Neural progenitor cell (in vitro differentiated cells): ENCODE measurements around the gene MS4A1. TPM values are rescaled to one million over a fixed set of nuclear protein-coding genes. Genes with fewer than 3 reads are reported as not detected.

Source experiments
- DNase-seq: peaks from one replicate; pipeline ENCODE4 v3.0.0-alpha.2; 2016; ENCODE audit warnings: low spot score
- H2AFZ ChIP-seq: fragments of 200-600 bp; sonication (generic); replicated peaks from 2 replicates; pipeline ENCODE4 v1.6.1; 2016; ENCODE audit warnings: antibody characterized with exemption
- H3F3A ChIP-seq: fragments of 200-600 bp; sonication (generic); 2 replicates; pipeline ENCODE4 v1.6.1; 2016; ENCODE audit warnings: antibody characterized with exemption, low read depth
- H3K27ac ChIP-seq: fragments of 200-600 bp; sonication (generic); 2 replicates; pipeline ENCODE4 v1.5.1; 2016; ENCODE audit warnings: mild to moderate bottlenecking
- H3K27me3 ChIP-seq: fragments of 200-600 bp; sonication (generic); 2 replicates; pipeline ENCODE4 v1.6.1; 2016; ENCODE audit warnings: mild to moderate bottlenecking, moderate library complexity
- H3K36me3 ChIP-seq: fragments of 200-600 bp; sonication (generic); 2 replicates; pipeline ENCODE4 v1.5.1; 2016
- H3K4me1 ChIP-seq: fragments of 200-600 bp; sonication (generic); 2 replicates; pipeline ENCODE4 v1.6.1; 2016; ENCODE audit warnings: mixed run types
- H3K4me2 ChIP-seq: fragments of 200-600 bp; sonication (generic); 2 replicates; pipeline ENCODE4 v1.6.1; 2016
- H3K4me3 ChIP-seq: fragments of 200-600 bp; sonication (generic); 2 replicates; pipeline ENCODE4 v1.5.1; 2016
- H3K79me2 ChIP-seq: fragments of 200-600 bp; sonication (generic); 2 replicates; pipeline ENCODE4 v1.6.1; 2016; ENCODE audit warnings: low read depth
- H3K9ac ChIP-seq: fragments of 200-600 bp; sonication (generic); 2 replicates; pipeline ENCODE4 v1.6.1; 2016
- H3K9me3 ChIP-seq: fragments of 200-600 bp; sonication (generic); 2 replicates; pipeline ENCODE4 v1.5.1; 2016; ENCODE audit warnings: low read depth
- H4K20me1 ChIP-seq: fragments of 200-600 bp; sonication (generic); 2 replicates; pipeline ENCODE4 v1.6.1; 2016; ENCODE audit warnings: low read depth
- H3K27ac Mint-ChIP-seq: 3 replicates; pipeline ENCODE4 v1.8.0; 2021; ENCODE audit warnings: mixed read lengths
- H3K27me3 Mint-ChIP-seq: 2 replicates; pipeline ENCODE4 v1.8.0; 2022; ENCODE audit warnings: low read depth, mild to moderate bottlenecking, inconsistent platforms, moderate library complexity, mixed read lengths; ENCODE audit not compliant: insufficient read depth
- H3K36me3 Mint-ChIP-seq: 3 replicates; pipeline ENCODE4 v1.8.0; 2021; ENCODE audit warnings: mixed read lengths
- H3K4me1 Mint-ChIP-seq: 3 replicates; pipeline ENCODE4 v1.8.0; 2021; ENCODE audit warnings: mixed read lengths
- H3K4me3 Mint-ChIP-seq: 3 replicates; pipeline ENCODE4 v1.8.0; 2021; ENCODE audit warnings: mild to moderate bottlenecking, moderate library complexity, mixed read lengths
- H3K9me3 Mint-ChIP-seq: 3 replicates; pipeline ENCODE4 v1.8.0; 2020; ENCODE audit warnings: mixed read lengths
- EZH2 ChIP-seq: fragments of 200-600 bp; sonication (generic); IDR thresholded peaks from 2 replicates; pipeline ENCODE4 v1.6.1; 2017; ENCODE audit warnings: antibody characterized with exemption, mild to moderate bottlenecking, moderate library complexity
- EZH2phosphoT487 ChIP-seq: fragments of 200-600 bp; sonication (generic); IDR thresholded peaks from 2 replicates; pipeline ENCODE4 v1.6.1; 2017; ENCODE audit warnings: antibody characterized with exemption
- total RNA-seq: library from RNA; depleted of rRNA; stranded (reverse); fragments of >200 nt; gene quantifications from 2 replicates; pipeline ENCODE4 v1.2.3, GENCODE V29; 2015; ENCODE audit warnings: low replicate concordance
- TF ChIP-seq, protein P1 (sequence below): fragments of 200-600 bp; sonication (generic); IDR thresholded peaks from 2 replicates; pipeline ENCODE4 v1.5.1; 2017; ENCODE audit warnings: antibody characterized with exemption, mild to moderate bottlenecking

MS4A1 gene
- total RNA-seq, 1 donor from 2014 or later: not detected

- H3K9me3 Mint-ChIP-seq: peaks cover 7% of the 10 kb centered on the region
- DNase-seq: no peak
- no peak overlapping the region for H3K27ac ChIP-seq
- H3K4me1 ChIP-seq: no peaks in the 10 kb centered on the region
- H3K36me3 Mint-ChIP-seq: no peaks in the 10 kb centered on the region
- H4K20me1 ChIP-seq: no peaks in the 10 kb centered on the region
- TF ChIP-seq EZH2: no peak
- TF ChIP-seq, protein P1, sequence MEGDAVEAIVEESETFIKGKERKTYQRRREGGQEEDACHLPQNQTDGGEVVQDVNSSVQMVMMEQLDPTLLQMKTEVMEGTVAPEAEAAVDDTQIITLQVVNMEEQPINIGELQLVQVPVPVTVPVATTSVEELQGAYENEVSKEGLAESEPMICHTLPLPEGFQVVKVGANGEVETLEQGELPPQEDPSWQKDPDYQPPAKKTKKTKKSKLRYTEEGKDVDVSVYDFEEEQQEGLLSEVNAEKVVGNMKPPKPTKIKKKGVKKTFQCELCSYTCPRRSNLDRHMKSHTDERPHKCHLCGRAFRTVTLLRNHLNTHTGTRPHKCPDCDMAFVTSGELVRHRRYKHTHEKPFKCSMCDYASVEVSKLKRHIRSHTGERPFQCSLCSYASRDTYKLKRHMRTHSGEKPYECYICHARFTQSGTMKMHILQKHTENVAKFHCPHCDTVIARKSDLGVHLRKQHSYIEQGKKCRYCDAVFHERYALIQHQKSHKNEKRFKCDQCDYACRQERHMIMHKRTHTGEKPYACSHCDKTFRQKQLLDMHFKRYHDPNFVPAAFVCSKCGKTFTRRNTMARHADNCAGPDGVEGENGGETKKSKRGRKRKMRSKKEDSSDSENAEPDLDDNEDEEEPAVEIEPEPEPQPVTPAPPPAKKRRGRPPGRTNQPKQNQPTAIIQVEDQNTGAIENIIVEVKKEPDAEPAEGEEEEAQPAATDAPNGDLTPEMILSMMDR: no peak
- no peak for TF ChIP-seq EZH2phosphoT487
- H3K4me1 Mint-ChIP-seq: no peaks in the 10 kb centered on the region
- H3K4me3 Mint-ChIP-seq: no peak overlapping the region
- H3K9me3 ChIP-seq: no peaks in the 10 kb centered on the region
- H3K27me3 Mint-ChIP-seq: no peaks in the 10 kb centered on the region
- no peak overlapping the region for H3K27ac Mint-ChIP-seq
- no peak overlapping the region for H3K4me3 ChIP-seq
- H3K4me2 ChIP-seq: no peak overlapping the region
- H3K9ac ChIP-seq: no peak overlapping the region
- no peaks in the 10 kb centered on the region for H3K36me3 ChIP-seq
- H3F3A ChIP-seq: no peaks in the 10 kb centered on the region
- no peak overlapping the region for H2AFZ ChIP-seq
- H3K79me2 ChIP-seq: no peaks in the 10 kb centered on the region
- H3K27me3 ChIP-seq: no peaks in the 10 kb centered on the region
Observed at GRCh38 chr11:60454212-60454611, 1.4 kb upstream of the MS4A1 start.

- Histone ChIP-seq H3F3A (no peaks in the 10 kb centered on the region), H3K27ac (no peak overlapping the region), H4K20me1 (no peaks in the 10 kb centered on the region), H3K27me3 (no peaks in the 10 kb centered on the region), H2AFZ (no peak overlapping the region), H3K9me3 (no peaks in the 10 kb centered on the region), H3K4me3 (no peak overlapping the region), H3K4me2 (no peak overlapping the region), H3K79me2 (no peaks in the 10 kb centered on the region), H3K4me1 (no peaks in the 10 kb centered on the region), H3K9ac (no peak overlapping the region), H3K36me3 (no peaks in the 10 kb centered on the region)
- Mint-ChIP-seq H3K27ac (no peak overlapping the region), H3K4me1 (no peaks in the 10 kb centered on the region), H3K4me3 (no peak overlapping the region), H3K9me3 (no peaks in the 10 kb centered on the region), H3K27me3 (no peaks in the 10 kb centered on the region), H3K36me3 (no peaks in the 10 kb centered on the region)
- TF ChIP-seq EZH2phosphoT487: no peak
- no peak for TF ChIP-seq EZH2
- DNase-seq: no peak
Observed at GRCh38 chr11:60457576-60457975, 1.9 kb downstream of the MS4A1 start.

- no peak overlapping the region for H3K4me2 ChIP-seq
- Mint-ChIP-seq H3K4me1 (no peaks in the 10 kb centered on the region), H3K4me3 (no peak overlapping the region), H3K9me3 (no peaks in the 10 kb centered on the region), H3K27me3 (no peaks in the 10 kb centered on the region), H3K36me3 (no peaks in the 10 kb centered on the region), H3K27ac (no peak overlapping the region)
- H3K79me2 ChIP-seq: no peaks in the 10 kb centered on the region
- no peaks in the 10 kb centered on the region for H3K27me3 ChIP-seq
- H4K20me1 ChIP-seq: no peaks in the 10 kb centered on the region
- TF ChIP-seq EZH2phosphoT487 (no peak), EZH2 (no peak)
- TF ChIP-seq, protein P1: no peak
- no peaks in the 10 kb centered on the region for H3K36me3 ChIP-seq
- no peak overlapping the region for H3K9ac ChIP-seq
- no peak overlapping the region for H3K4me3 ChIP-seq
- no peaks in the 10 kb centered on the region for H3K4me1 ChIP-seq
- no peaks in the 10 kb centered on the region for H3F3A ChIP-seq
- no peak overlapping the region for H3K27ac ChIP-seq
- no peak for DNase-seq
- no peaks in the 10 kb centered on the region for H3K9me3 ChIP-seq
- no peak overlapping the region for H2AFZ ChIP-seq
Observed at GRCh38 chr11:60459345-60459744, 3.7 kb downstream of the MS4A1 start.

- TF ChIP-seq EZH2: no peak
- no peak for TF ChIP-seq EZH2phosphoT487
- TF ChIP-seq, protein P1: no peak
- Mint-ChIP-seq H3K36me3 (no peaks in the 10 kb centered on the region), H3K27me3 (no peaks in the 10 kb centered on the region), H3K27ac (no peak overlapping the region), H3K9me3 (no peaks in the 10 kb centered on the region), H3K4me3 (no peak overlapping the region), H3K4me1 (no peaks in the 10 kb centered on the region)
- H4K20me1 ChIP-seq: no peaks in the 10 kb centered on the region
- H3K79me2 ChIP-seq: no peaks in the 10 kb centered on the region
- H3K4me3 ChIP-seq: no peak overlapping the region
- H3K9ac ChIP-seq: no peak overlapping the region
- no peaks in the 10 kb centered on the region for H3K27me3 ChIP-seq
- DNase-seq: no peak
- no peak overlapping the region for H3K27ac ChIP-seq
- H2AFZ ChIP-seq: no peak overlapping the region
- no peak overlapping the region for H3K4me2 ChIP-seq
- H3K4me1 ChIP-seq: no peaks in the 10 kb centered on the region
- no peaks in the 10 kb centered on the region for H3F3A ChIP-seq
- no peaks in the 10 kb centered on the region for H3K36me3 ChIP-seq
- H3K9me3 ChIP-seq: no peaks in the 10 kb centered on the region
Observed at GRCh38 chr11:60468829-60469228, 13.2 kb downstream of the MS4A1 start.
